HEK293 (cell line): ENCODE results near the gene HIC1.

Experiments used
- GFI1B ChIP-seq: fragments of 450-650 bp; formaldehyde crosslinking; IDR thresholded peaks from 2 replicates; pipeline ENCODE4 v1.5.1; 2016; ENCODE audit warnings: missing biosample characterization, missing genetic modification characterization
- HIC1 ChIP-seq: fragments of 450-650 bp; formaldehyde crosslinking; IDR thresholded peaks from 2 replicates; pipeline ENCODE4 v1.5.1; 2016; ENCODE audit warnings: missing biosample characterization, missing genetic modification characterization
- HOXD13 ChIP-seq: sonication (generic); formaldehyde crosslinking; IDR thresholded peaks from 2 replicates; pipeline ENCODE4 v1.8.0; 2022; ENCODE audit warnings: missing genetic modification reagents, borderline replicate concordance
- REPIN1 ChIP-seq: fragments of 450-650 bp; formaldehyde crosslinking; IDR thresholded peaks from 2 replicates; pipeline ENCODE4 v1.5.1; 2017; ENCODE audit warnings: missing biosample characterization, missing genetic modification characterization, low read depth
- SP3 ChIP-seq: fragments of 450-650 bp; formaldehyde crosslinking; IDR thresholded peaks from 2 replicates; pipeline ENCODE4 v1.5.1; 2016; ENCODE audit warnings: missing biosample characterization, missing genetic modification characterization
- WT1 ChIP-seq: fragments of 450-650 bp; formaldehyde crosslinking; IDR thresholded peaks from 2 replicates; pipeline ENCODE4 v1.5.1; 2016; ENCODE audit warnings: missing biosample characterization, missing genetic modification characterization
- ZBTB21 ChIP-seq: fragments of 450-650 bp; formaldehyde crosslinking; IDR thresholded peaks from 2 replicates; pipeline ENCODE4 v1.5.1; 2017; ENCODE audit warnings: missing biosample characterization, missing genetic modification characterization
- ZBTB44 ChIP-seq: fragments of 450-650 bp; IDR thresholded peaks from 2 replicates; pipeline ENCODE4 v1.5.1; 2018; ENCODE audit warnings: missing biosample characterization, mild to moderate bottlenecking, missing genetic modification characterization
- ZBTB48 ChIP-seq: fragments of 450-650 bp; formaldehyde crosslinking; IDR thresholded peaks from 2 replicates; pipeline ENCODE4 v1.5.1; 2016; ENCODE audit warnings: missing biosample characterization, missing genetic modification characterization
- ZFP41 ChIP-seq: fragments of 450-650 bp; formaldehyde crosslinking; IDR thresholded peaks from 2 replicates; pipeline ENCODE4 v1.5.1; 2016; ENCODE audit warnings: missing biosample characterization, missing genetic modification characterization, borderline replicate concordance
- ZNF132 ChIP-seq: fragments of 450-650 bp; formaldehyde crosslinking; IDR thresholded peaks from 2 replicates; pipeline ENCODE4 v1.5.1; 2017; ENCODE audit warnings: missing biosample characterization, missing genetic modification characterization, borderline replicate concordance
- ZNF138 ChIP-seq: fragments of 450-650 bp; formaldehyde crosslinking; IDR thresholded peaks from 2 replicates; pipeline ENCODE4 v1.5.1; 2016; ENCODE audit warnings: missing biosample characterization, missing genetic modification characterization, borderline replicate concordance
- ZNF16 ChIP-seq: fragments of 450-650 bp; formaldehyde crosslinking; IDR thresholded peaks from 2 replicates; pipeline ENCODE4 v1.5.1; 2016; ENCODE audit warnings: low read depth, missing biosample characterization, missing genetic modification characterization
- ZNF184 ChIP-seq: fragments of 450-650 bp; IDR thresholded peaks from 2 replicates; pipeline ENCODE4 v1.5.1; 2018; ENCODE audit warnings: missing biosample characterization, mild to moderate bottlenecking, missing genetic modification characterization
- ZNF2 ChIP-seq: fragments of 450-650 bp; formaldehyde crosslinking; IDR thresholded peaks from 2 replicates; pipeline ENCODE4 v1.5.1; 2016; ENCODE audit warnings: missing biosample characterization, missing genetic modification characterization
- ZNF354C ChIP-seq: fragments of 450-650 bp; formaldehyde crosslinking; IDR thresholded peaks from 2 replicates; pipeline ENCODE4 v1.5.1; 2016; ENCODE audit warnings: missing biosample characterization, missing genetic modification characterization, low read depth, borderline replicate concordance
- ZNF426 ChIP-seq: fragments of 450-650 bp; formaldehyde crosslinking; IDR thresholded peaks from 2 replicates; pipeline ENCODE4 v1.5.1; 2017; ENCODE audit warnings: missing biosample characterization, missing genetic modification characterization, mild to moderate bottlenecking, inconsistent platforms, moderate library complexity
- ZNF433 ChIP-seq: fragments of 450-650 bp; formaldehyde crosslinking; IDR thresholded peaks from 2 replicates; pipeline ENCODE4 v1.5.1; 2016; ENCODE audit warnings: missing biosample characterization, missing genetic modification characterization, low read depth
- ZNF473 ChIP-seq: fragments of 450-650 bp; formaldehyde crosslinking; IDR thresholded peaks from 2 replicates; pipeline ENCODE4 v1.5.1; 2017; ENCODE audit warnings: missing biosample characterization, missing genetic modification characterization
- ZNF48 ChIP-seq: fragments of 450-650 bp; formaldehyde crosslinking; IDR thresholded peaks from 2 replicates; pipeline ENCODE4 v1.5.1; 2016; ENCODE audit warnings: missing biosample characterization, missing genetic modification characterization
- ZNF645 ChIP-seq: fragments of 450-650 bp; formaldehyde crosslinking; IDR thresholded peaks from 2 replicates; pipeline ENCODE4; 2016; ENCODE audit warnings: missing biosample characterization, missing genetic modification characterization
- ZNF776 ChIP-seq: fragments of 450-650 bp; formaldehyde crosslinking; IDR thresholded peaks from 2 replicates; pipeline ENCODE4 v1.5.0; 2017; ENCODE audit warnings: missing biosample characterization, missing genetic modification characterization, borderline replicate concordance
- ZNF791 ChIP-seq: fragments of 450-650 bp; formaldehyde crosslinking; IDR thresholded peaks from 2 replicates; pipeline ENCODE4 v1.5.1; 2016; ENCODE audit warnings: missing biosample characterization, missing genetic modification characterization
- ZSCAN16 ChIP-seq: fragments of 450-650 bp; formaldehyde crosslinking; IDR thresholded peaks from 2 replicates; pipeline ENCODE4 v1.5.1; 2016; ENCODE audit warnings: missing biosample characterization, missing genetic modification characterization
- ZSCAN23 ChIP-seq: fragments of 450-650 bp; formaldehyde crosslinking; IDR thresholded peaks from 2 replicates; pipeline ENCODE4 v1.5.1; 2016; ENCODE audit warnings: missing biosample characterization, missing genetic modification characterization
- TF ChIP-seq, protein P1 (sequence below): IDR thresholded peaks from 2 replicates; pipeline ENCODE4 v1.6.1; 2011; ENCODE audit warnings: mild to moderate bottlenecking, low read depth, low read length, borderline replicate concordance
- TF ChIP-seq, protein P2 (sequence below): fragments of 450-650 bp; formaldehyde crosslinking; IDR thresholded peaks from 2 replicates; pipeline ENCODE4 v1.5.1; 2016; ENCODE audit warnings: missing biosample characterization, missing genetic modification characterization
- TF ChIP-seq, protein P3 (sequence below): fragments of 450-650 bp; formaldehyde crosslinking; IDR thresholded peaks from 2 replicates; pipeline ENCODE4 v1.5.1; 2016; ENCODE audit warnings: missing biosample characterization, missing genetic modification characterization
- TF ChIP-seq, protein P4 (sequence below): fragments of 450-650 bp; formaldehyde crosslinking; IDR thresholded peaks from 2 replicates; pipeline ENCODE4 v1.5.1; 2016; ENCODE audit warnings: missing biosample characterization, missing genetic modification characterization

The HIC1 gene

GRCh38 chr17:2041561-2042389 is 13.1 kb upstream of the HIC1 start, which contains the start of gene OVCA2 (continued):
- no peak for TF ChIP-seq HOXD13 (CRISPR knock-in tag)
- TF ChIP-seq ZNF2 (tag by site-specific recombination) = peak; percentile 72
- no peak for TF ChIP-seq ZNF473
- TF ChIP-seq HIC1 (tag by site-specific recombination) = no peak
- TF ChIP-seq, protein P1, sequence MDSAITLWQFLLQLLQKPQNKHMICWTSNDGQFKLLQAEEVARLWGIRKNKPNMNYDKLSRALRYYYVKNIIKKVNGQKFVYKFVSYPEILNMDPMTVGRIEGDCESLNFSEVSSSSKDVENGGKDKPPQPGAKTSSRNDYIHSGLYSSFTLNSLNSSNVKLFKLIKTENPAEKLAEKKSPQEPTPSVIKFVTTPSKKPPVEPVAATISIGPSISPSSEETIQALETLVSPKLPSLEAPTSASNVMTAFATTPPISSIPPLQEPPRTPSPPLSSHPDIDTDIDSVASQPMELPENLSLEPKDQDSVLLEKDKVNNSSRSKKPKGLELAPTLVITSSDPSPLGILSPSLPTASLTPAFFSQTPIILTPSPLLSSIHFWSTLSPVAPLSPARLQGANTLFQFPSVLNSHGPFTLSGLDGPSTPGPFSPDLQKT = no peak; the same call in 1 of the 2 replicates
- no peak for TF ChIP-seq ZFP41 (tag by site-specific recombination)
- TF ChIP-seq WT1 (tag by site-specific recombination) = no peak; the same call in 1 of the 2 replicates
- no peak for TF ChIP-seq ZNF645
- no peak for TF ChIP-seq REPIN1
- TF ChIP-seq, protein P2, sequence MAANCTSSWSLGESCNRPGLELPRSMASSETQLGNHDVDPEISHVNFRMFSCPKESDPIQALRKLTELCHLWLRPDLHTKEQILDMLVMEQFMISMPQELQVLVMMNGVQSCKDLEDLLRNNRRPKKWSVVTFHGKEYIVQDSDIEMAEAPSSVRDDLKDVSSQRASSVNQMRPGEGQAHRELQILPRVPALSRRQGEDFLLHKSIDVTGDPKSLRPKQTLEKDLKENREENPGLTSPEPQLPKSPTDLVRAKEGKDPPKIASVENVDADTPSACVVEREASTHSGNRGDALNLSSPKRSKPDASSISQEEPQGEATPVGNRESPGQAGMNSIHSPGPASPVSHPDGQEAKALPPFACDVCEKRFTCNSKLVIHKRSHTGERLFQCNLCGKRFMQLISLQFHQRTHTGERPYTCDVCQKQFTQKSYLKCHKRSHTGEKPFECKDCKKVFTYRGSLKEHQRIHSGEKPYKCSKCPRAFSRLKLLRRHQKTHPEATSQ = 0 out of 2 replicates have a peak, but pooled peaks have one; percentile 45
- TF ChIP-seq ZBTB48 (tag by site-specific recombination) = no peak
- TF ChIP-seq ZBTB44 (tag by site-specific recombination) = peak; percentile 35; the same call in 1 of the 2 replicates
- TF ChIP-seq, protein P3, sequence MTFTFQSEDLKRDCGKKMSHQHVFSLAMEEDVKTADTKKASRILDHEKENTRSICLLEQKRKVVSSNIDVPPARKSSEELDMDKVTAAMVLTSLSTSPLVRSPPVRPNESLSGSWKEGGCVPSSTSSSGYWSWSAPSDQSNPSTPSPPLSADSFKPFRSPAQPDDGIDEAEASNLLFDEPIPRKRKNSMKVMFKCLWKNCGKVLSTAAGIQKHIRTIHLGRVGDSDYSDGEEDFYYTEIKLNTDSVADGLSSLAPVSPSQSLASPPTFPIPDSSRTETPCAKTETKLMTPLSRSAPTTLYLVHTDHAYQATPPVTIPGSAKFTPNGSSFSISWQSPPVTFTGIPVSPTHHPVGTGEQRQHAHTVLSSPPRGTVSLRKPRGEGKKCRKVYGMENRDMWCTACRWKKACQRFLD (tag by site-specific recombination) = no peak
- TF ChIP-seq ZNF776 = no peak
- TF ChIP-seq ZNF48 (tag by site-specific recombination) = no peak
- TF ChIP-seq ZNF138 = no peak
- peak; percentile 99 for TF ChIP-seq SP3 (tag by site-specific recombination)
- TF ChIP-seq ZSCAN16 (tag by site-specific recombination) = no peak
- TF ChIP-seq ZNF426 (tag by site-specific recombination) = no peak
- TF ChIP-seq ZNF132 (tag by site-specific recombination) = no peak
- no peak; the same call in 1 of the 2 replicates for TF ChIP-seq ZSCAN23 (tag by site-specific recombination)
- TF ChIP-seq, protein P4, sequence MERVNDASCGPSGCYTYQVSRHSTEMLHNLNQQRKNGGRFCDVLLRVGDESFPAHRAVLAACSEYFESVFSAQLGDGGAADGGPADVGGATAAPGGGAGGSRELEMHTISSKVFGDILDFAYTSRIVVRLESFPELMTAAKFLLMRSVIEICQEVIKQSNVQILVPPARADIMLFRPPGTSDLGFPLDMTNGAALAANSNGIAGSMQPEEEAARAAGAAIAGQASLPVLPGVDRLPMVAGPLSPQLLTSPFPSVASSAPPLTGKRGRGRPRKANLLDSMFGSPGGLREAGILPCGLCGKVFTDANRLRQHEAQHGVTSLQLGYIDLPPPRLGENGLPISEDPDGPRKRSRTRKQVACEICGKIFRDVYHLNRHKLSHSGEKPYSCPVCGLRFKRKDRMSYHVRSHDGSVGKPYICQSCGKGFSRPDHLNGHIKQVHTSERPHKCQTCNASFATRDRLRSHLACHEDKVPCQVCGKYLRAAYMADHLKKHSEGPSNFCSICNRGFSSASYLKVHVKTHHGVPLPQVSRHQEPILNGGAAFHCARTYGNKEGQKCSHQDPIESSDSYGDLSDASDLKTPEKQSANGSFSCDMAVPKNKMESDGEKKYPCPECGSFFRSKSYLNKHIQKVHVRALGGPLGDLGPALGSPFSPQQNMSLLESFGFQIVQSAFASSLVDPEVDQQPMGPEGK (tag by site-specific recombination) = peak; percentile 95; the same call in 1 of the 2 replicates
- TF ChIP-seq ZNF16 (tag by site-specific recombination) = no peak
- 0 out of 2 replicates have a peak, but pooled peaks have one; percentile 37 for TF ChIP-seq ZBTB21 (tag by site-specific recombination)
- TF ChIP-seq ZNF433 (tag by site-specific recombination) = no peak
- TF ChIP-seq ZNF791 = no peak
- no peak for TF ChIP-seq GFI1B
- TF ChIP-seq ZNF184 (tag by site-specific recombination) = 0 out of 2 replicates have a peak, but pooled peaks have one; percentile 38
- no peak for TF ChIP-seq ZNF354C
